GM23248 (cell line): ENCODE measurements around the gene C6orf141.

Experiments used
- EZH2 ChIP-seq: fragments of 200-600 bp; sonication (generic); IDR thresholded peaks from 2 replicates; pipeline ENCODE4 v1.6.1; 2018; ENCODE audit warnings: antibody characterized with exemption, mild to moderate bottlenecking; ENCODE audit not compliant: insufficient read depth, poor library complexity, severe bottlenecking
- EZH2phosphoT487 ChIP-seq: fragments of 200-600 bp; sonication (generic); IDR thresholded peaks from 2 replicates; pipeline ENCODE4 v1.6.1; 2018; ENCODE audit warnings: antibody characterized with exemption, moderate library complexity, mild to moderate bottlenecking, low read depth; ENCODE audit not compliant: insufficient read depth

DNA sequence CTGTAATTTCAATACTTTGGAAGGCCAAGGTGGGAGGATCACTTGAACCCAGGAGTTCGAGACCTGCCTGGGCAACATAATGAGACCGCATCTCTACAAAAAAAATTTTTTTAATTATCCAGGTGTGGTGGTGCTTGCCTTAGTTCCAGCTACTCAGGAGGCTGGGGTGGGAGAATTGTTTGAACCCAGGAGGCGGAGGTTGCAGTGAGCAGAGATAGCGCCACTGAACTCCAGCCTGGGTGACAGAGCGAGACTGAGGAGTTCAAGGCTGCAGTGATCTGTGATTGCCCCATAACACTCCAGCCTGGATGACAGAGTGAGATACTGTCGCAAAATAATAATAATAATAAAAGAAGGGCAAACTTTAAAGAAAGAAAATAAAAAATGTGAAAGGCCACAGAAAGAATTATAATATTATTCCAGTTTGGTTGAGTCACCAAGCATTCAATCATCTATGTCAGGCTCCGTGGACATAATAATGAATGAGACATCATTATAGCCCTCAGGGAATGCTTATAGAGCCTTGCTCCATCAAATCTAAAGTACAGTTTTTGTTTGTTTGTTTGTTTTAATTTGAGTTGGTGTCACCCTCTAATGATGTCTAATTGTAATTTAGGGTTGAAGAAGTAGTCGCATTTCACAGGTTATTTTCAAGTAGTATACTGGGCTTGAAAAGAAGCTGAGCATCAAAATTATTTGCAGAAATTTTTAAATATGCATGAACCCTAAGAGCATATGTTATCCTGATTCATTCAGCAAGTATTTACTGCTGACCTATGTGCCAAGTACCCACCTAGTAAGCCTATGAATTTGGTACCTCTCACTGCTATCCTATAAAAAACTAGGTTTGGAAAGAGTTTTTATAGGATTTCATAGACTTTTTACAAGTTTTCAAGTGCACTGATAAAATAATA lies 35.6 kb upstream of the C6orf141 start:
- TF ChIP-seq EZH2 (no peak), EZH2phosphoT487 (no peak)
